ENCODE data around the gene ESPNL.

ESPNL gene

GRCh38 chr2:238160206-238161129, 60.3 kb downstream of the ESPNL start:
- no peak for TF ChIP-seq GATA2 (IDR thresholded peaks at IDR 0.05; ENCODE audit: low read depth, low read length)
- no peak for TF ChIP-seq GATA3 (IDR thresholded peaks at IDR 0.05; ENCODE audit: low read depth, low read length)

DNA sequence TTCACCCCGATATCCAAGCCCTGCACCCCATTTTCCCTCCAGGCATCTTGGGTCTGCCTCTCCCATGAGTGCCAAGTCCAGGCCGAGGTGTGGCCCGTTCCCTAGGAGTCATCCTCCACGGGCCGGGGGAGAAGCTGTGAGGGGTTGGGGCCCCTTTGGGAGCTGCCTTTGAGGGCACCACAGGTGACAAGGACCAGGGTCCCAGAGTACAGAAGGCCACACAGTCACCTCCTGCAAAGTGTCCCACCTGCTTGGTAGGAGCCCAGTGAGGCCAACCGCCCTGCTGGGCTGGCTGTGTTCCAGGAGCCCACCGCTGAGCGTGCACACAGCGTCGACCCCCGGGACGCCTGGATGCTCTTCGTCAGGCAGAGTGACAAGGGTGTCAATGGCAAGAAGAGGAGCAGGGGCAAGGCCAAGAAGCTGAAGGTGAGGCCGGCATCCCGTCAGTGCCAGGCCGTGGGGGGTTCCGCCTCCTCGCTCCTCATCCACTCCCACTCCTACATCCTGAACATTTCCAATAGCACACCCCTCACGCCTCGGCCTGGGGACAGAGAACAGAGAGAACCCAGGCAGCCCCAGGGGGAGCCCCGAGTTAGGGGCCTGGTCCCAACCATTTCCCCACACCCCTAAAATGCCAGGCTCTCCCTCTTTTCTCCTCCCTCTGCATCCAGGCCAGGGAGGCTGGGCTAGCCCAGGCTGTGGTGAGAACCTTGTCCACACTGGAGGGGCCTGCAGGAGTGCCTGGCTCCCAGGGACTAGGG, 61.3 kb downstream of the ESPNL start:
- TF ChIP-seq GATA2 (IDR thresholded peaks at IDR 0.05; ENCODE audit: low read depth, low read length) (no peak), GATA3 (IDR thresholded peaks at IDR 0.05; ENCODE audit: low read depth, low read length) (no peak)

DNA sequence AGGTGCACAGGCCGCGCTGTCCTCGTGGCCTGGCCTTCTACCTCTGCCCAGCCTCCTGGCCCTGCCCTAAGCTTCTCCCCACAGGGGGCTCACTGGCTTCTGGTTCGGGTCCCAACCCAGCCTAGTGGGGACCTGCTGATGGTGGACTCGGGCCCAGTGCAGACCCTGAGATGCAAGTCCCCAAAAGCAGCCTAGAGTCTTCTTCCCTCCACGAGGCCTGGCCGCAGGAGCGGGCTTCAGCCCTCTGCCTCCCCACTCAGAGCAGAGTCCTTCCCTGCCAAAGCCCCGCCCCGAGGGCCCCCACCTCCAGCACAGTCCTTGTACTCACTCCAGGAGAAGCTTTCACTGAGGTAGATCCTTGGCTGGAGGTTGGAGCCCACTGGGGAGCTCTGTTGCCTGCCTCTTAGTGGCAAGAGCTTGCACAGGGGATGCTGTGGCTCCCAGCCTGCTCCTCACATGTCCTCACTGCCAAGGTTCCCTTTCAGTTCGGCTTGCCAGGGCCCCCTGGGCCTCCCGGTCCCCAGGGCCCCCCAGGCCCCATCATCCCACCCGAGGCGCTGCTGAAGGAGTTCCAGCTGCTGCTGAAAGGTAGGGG, 62.2 kb downstream of the ESPNL start:
- TF ChIP-seq GATA3 (IDR thresholded peaks at IDR 0.05; ENCODE audit: low read depth, low read length) (no peak), GATA2 (IDR thresholded peaks at IDR 0.05; ENCODE audit: low read depth, low read length) (no peak)

DNA sequence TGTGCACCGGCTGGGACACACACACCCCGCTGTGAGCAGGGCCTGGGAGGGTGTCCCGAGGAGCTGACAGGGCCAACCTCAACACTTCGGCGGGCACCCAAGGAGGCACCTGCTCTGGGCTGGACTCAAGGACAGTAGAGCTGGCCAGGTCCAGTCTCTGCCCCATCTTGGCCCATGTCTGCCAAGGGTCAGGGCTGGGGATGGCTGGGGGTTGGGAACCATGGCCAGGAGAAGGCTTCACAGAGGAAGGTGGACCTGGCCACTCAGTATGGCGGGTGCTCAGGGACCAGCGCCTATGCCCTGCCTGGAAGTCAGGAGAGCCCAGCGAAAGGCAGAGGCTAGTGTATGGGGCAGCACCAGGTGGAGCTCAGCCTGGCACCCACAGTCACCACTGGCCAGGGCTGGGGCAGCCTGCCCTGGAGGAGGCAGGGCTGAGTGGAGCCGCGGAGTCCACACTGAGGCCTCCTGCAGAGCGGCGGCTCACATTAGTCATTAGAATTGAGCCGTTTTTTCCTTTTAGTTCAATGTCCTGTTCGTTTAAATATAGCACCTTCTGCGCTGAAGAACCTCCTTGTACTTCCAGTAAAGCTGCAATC, 62.8 kb downstream of the ESPNL start:
- TF ChIP-seq GATA3 (IDR thresholded peaks at IDR 0.05; ENCODE audit: low read depth, low read length) = no peak
- no peak for TF ChIP-seq GATA2 (IDR thresholded peaks at IDR 0.05; ENCODE audit: low read depth, low read length)

GRCh38 chr2:238163481-238164198, 63.5 kb downstream of the ESPNL start:
- no peak for TF ChIP-seq GATA2 (IDR thresholded peaks at IDR 0.05; ENCODE audit: low read depth, low read length)
- TF ChIP-seq GATA3 (IDR thresholded peaks at IDR 0.05; ENCODE audit: low read depth, low read length) = no peak

GRCh38 chr2:238164906-238165287, 64.8 kb downstream of the ESPNL start:
- TF ChIP-seq GATA3 (IDR thresholded peaks at IDR 0.05; ENCODE audit: low read depth, low read length) = no peak
- no peak for TF ChIP-seq GATA2 (IDR thresholded peaks at IDR 0.05; ENCODE audit: low read depth, low read length)

DNA sequence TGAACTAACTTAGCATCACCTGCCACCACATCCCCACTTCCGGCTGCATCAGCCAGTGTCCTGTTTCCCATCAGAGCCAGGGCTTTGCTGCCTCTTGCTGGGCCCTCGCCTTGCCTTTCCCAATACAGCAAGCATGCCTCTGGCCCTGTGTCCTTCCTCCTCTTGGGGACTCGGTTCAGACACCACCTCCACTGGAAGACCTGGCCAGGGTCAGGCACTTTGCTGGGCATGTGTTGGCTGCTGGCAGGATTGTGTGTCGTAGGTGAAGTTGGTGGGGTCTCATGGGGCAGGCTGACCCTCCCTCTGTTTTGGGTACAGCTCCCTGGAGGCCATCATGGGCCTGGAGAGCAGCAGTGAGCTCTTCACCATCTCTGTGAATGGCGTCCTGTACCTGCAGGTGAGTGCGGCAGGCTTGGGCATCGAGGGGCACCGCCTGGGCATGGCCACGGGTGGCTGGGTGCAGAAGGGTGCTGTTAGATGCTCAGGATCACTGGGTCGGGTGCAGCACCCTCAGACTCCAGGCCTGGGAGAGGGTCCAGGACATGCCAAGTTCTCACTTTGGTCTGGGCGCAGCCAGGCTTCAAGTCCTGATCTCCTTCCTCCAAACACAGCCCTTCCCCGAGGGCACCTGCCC, 65.3 kb downstream of the ESPNL start:
- no peak for TF ChIP-seq GATA3 (IDR thresholded peaks at IDR 0.05; ENCODE audit: low read depth, low read length)
- no peak for TF ChIP-seq GATA2 (IDR thresholded peaks at IDR 0.05; ENCODE audit: low read depth, low read length)

GRCh38 chr2:238166391-238167343, 66.5 kb downstream of the ESPNL start:
- TF ChIP-seq GATA2 (IDR thresholded peaks at IDR 0.05; ENCODE audit: low read depth, low read length) = no peak
- TF ChIP-seq GATA3 (IDR thresholded peaks at IDR 0.05; ENCODE audit: low read depth, low read length) = no peak

DNA sequence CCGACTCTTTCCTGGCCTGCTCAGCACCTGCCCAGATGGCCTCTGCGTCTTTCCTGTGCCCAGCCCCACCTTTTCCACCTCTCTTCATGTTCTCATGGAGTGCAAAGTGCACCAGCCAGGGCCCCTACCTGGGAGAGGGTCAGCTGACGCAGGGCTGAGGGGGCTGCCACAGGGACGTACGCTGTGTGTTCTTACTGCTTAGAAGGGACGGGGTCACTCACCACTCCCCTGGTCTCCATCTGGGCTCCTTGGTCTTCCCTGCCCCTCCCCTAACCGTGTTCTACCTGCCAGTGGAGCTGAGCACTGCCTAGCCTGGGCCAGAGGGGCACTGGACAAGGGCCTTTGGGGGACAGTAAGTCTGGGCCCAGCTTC, 67.2 kb downstream of the ESPNL start:
- TF ChIP-seq GATA3 (IDR thresholded peaks at IDR 0.05; ENCODE audit: low read depth, low read length) (no peak), GATA2 (IDR thresholded peaks at IDR 0.05; ENCODE audit: low read depth, low read length) (no peak)

DNA sequence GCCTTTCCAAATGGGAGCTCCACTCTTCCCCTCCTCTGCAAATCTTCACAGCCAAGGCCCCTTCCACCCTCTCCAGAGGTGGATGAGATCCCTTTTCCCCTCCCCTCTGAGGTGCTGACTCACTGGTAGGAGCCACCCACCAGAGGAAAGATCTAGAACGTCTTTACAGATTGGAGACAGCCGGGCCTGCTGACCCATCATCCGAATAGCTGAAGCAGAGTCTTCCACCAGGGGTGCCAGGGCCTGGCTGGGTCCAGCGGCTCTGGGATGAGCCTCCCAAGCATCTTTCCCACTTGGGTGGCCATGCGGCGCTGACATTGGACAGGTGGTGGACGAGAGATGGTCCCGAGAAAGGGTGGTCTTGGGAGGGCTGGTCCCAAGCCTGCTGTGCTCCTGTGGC, 67.6 kb downstream of the ESPNL start:
- TF ChIP-seq GATA2 (IDR thresholded peaks at IDR 0.05; ENCODE audit: low read depth, low read length) = no peak
- no peak for TF ChIP-seq GATA3 (IDR thresholded peaks at IDR 0.05; ENCODE audit: low read depth, low read length)

DNA sequence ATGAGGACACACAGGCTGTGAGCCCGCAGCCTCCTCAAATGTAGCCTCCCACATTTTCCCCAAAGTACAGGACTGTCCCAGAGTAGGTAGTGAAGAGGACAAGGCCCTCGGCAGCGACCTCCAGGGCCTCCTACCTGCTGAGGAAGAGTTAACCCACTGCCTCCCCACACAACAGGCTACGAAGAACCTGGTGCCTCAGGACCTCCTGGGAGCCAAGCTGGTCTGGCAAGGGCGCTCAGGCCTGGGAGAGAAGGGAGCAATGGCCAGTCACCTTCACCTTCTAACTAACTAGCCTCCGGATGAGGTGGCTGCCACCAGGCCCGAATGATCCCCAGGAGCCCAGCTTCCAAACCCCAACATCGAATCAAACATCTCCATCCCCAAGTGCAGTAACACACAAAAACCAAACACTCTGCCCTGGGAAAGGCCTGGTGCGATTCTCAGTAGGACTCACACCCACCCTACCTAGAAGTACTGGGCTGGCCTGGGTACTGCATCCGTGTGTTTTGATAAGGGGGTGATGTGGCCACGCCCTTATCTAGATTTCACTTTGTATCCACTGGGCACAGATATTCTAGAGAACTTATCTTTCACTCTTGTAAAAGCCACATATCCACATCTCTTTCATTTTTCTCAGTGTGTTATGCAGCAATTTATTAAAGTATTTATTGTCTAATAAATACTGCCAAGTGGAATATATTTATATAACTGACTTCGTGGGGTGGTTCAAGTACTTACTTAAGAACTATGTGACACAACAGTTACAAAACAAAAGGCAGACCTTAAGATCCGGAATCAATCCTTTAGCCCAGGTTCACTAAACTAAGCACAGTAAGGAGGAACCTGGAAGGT, 68.3 kb downstream of the ESPNL start:
- TF ChIP-seq GATA3 (IDR thresholded peaks at IDR 0.05; ENCODE audit: low read depth, low read length) (no peak), GATA2 (IDR thresholded peaks at IDR 0.05; ENCODE audit: low read depth, low read length) (no peak)
